ENCODE measurements around the gene TRIML1.

TRIML1 gene

GRCh38 chr4:188171551-188171950, 32.3 kb downstream of the TRIML1 start:
- ATAC-seq: no peak
- no peaks in the 10 kb centered on the region for H3K4me1 Mint-ChIP-seq
- no peak overlapping the region for H3K27ac Mint-ChIP-seq
- H3K4me3 Mint-ChIP-seq: no peak overlapping the region
- DNase-seq: no peak
- H3K27me3 Mint-ChIP-seq: no peaks in the 10 kb centered on the region
- peaks cover 3% of the 10 kb centered on the region for H3K36me3 Mint-ChIP-seq (ENCODE audit: low read depth)
- H3K9me3 Mint-ChIP-seq: peaks cover 15% of the 10 kb centered on the region

GRCh38 chr4:188175288-188175687, 36.0 kb downstream of the TRIML1 start:
- no peak overlapping the region for H3K4me3 Mint-ChIP-seq
- ATAC-seq (no peak), DNase-seq (no peak)
- no peaks in the 10 kb centered on the region for H3K27me3 Mint-ChIP-seq
- H3K27ac Mint-ChIP-seq: no peak overlapping the region
- H3K4me1 Mint-ChIP-seq: no peaks in the 10 kb centered on the region
- H3K9me3 Mint-ChIP-seq: peaks cover 7% of the 10 kb centered on the region
- no peaks in the 10 kb centered on the region for H3K36me3 Mint-ChIP-seq (ENCODE audit: low read depth)

GRCh38 chr4:188177997-188178675, 38.9 kb downstream of the TRIML1 start:
- no peaks in the 10 kb centered on the region for H3K36me3 Mint-ChIP-seq (ENCODE audit: low read depth)
- DNase-seq (no peak), ATAC-seq (no peak)
- H3K27ac Mint-ChIP-seq: no peak overlapping the region
- no peak overlapping the region for H3K4me3 Mint-ChIP-seq
- H3K27me3 Mint-ChIP-seq: no peaks in the 10 kb centered on the region
- H3K9me3 Mint-ChIP-seq: peaks cover 24% of the 10 kb centered on the region
- H3K4me1 Mint-ChIP-seq: no peaks in the 10 kb centered on the region

DNA sequence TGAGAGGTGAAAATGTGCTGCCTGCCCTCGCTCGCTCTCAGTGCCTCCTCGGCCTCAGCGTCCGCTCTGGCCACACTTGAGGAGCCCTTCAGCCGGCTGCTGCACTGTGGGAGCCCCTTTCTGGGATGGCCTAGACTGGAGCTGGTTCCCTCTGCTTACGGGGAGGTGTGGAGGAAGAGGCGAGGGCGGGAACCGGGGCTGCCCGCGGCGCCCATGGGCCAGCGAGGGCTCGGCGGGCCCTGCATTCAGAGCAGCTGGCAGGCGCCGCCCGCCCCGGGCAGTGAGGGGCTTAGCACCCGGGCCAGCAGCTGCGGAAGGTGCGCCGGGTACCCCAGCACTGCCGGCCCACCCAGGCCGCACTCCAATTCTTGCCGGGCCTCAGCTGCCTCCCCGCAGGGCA, 39.6 kb downstream of the TRIML1 start:
- no peak overlapping the region for H3K27ac Mint-ChIP-seq
- H3K9me3 Mint-ChIP-seq: peaks cover 24% of the 10 kb centered on the region
- no peaks in the 10 kb centered on the region for H3K4me1 Mint-ChIP-seq
- DNase-seq (no peak), ATAC-seq (no peak)
- H3K27me3 Mint-ChIP-seq: no peaks in the 10 kb centered on the region
- no peaks in the 10 kb centered on the region for H3K36me3 Mint-ChIP-seq (ENCODE audit: low read depth)
- no peak overlapping the region for H3K4me3 Mint-ChIP-seq

GRCh38 chr4:188187106-188187505, 47.9 kb downstream of the TRIML1 start:
- Mint-ChIP-seq H3K27me3 (no peaks in the 10 kb centered on the region), H3K4me1 (no peaks in the 10 kb centered on the region), H3K4me3 (no peak overlapping the region), H3K36me3 (ENCODE audit: low read depth) (no peaks in the 10 kb centered on the region), H3K27ac (no peak overlapping the region), H3K9me3 (peaks cover 6% of the 10 kb centered on the region)
- ATAC-seq: no peak
- no peak for DNase-seq

GRCh38 chr4:188190461-188190860, 51.2 kb downstream of the TRIML1 start:
- Mint-ChIP-seq H3K4me1 (no peaks in the 10 kb centered on the region), H3K9me3 (peaks cover 4% of the 10 kb centered on the region), H3K27me3 (no peaks in the 10 kb centered on the region), H3K27ac (no peak overlapping the region), H3K4me3 (no peak overlapping the region), H3K36me3 (ENCODE audit: low read depth) (no peaks in the 10 kb centered on the region)
- no peak for DNase-seq
- ATAC-seq: no peak

- ATAC-seq (no peak), DNase-seq (no peak)
- H3K4me3 Mint-ChIP-seq: no peak overlapping the region
- H3K36me3 Mint-ChIP-seq (ENCODE audit: low read depth): no peaks in the 10 kb centered on the region
- H3K27ac Mint-ChIP-seq: no peak overlapping the region
- no peaks in the 10 kb centered on the region for H3K27me3 Mint-ChIP-seq
- peaks cover 8% of the 10 kb centered on the region for H3K9me3 Mint-ChIP-seq
- H3K4me1 Mint-ChIP-seq: no peaks in the 10 kb centered on the region
Observed at GRCh38 chr4:188194421-188194820, 55.2 kb downstream of the TRIML1 start.

GRCh38 chr4:188195389-188195985, 56.2 kb downstream of the TRIML1 start:
- H3K9me3 Mint-ChIP-seq: peaks cover 8% of the 10 kb centered on the region
- no peak overlapping the region for H3K4me3 Mint-ChIP-seq
- no peaks in the 10 kb centered on the region for H3K27me3 Mint-ChIP-seq
- H3K4me1 Mint-ChIP-seq: no peaks in the 10 kb centered on the region
- no peak overlapping the region for H3K27ac Mint-ChIP-seq
- ATAC-seq (no peak), DNase-seq (no peak)
- H3K36me3 Mint-ChIP-seq (ENCODE audit: low read depth): no peaks in the 10 kb centered on the region

GRCh38 chr4:188196134-188196735, 57.0 kb downstream of the TRIML1 start:
- no peaks in the 10 kb centered on the region for H3K27me3 Mint-ChIP-seq
- no peaks in the 10 kb centered on the region for H3K36me3 Mint-ChIP-seq (ENCODE audit: low read depth)
- ATAC-seq (no peak), DNase-seq (no peak)
- peaks cover 8% of the 10 kb centered on the region for H3K9me3 Mint-ChIP-seq
- H3K4me3 Mint-ChIP-seq: no peak overlapping the region
- no peaks in the 10 kb centered on the region for H3K4me1 Mint-ChIP-seq
- H3K27ac Mint-ChIP-seq: no peak overlapping the region
